Peyer's patch (tissue), 4 donors: ENCODE measurements around the gene LYPLA2. TPM values are rescaled to one million over a fixed set of nuclear protein-coding genes. Genes with fewer than 3 reads are reported as not detected.
A peak's percentile ranks its signal among the peaks of the same experiment; 100 is the strongest.

Source experiments
- DNase-seq, 3 donors: peaks; one replicate each; pipeline ENCODE4 v3.0.0-alpha.2; 2017 to 2019
- H3K27ac ChIP-seq, 4 donors: fragments of 200-600 bp; sonication (generic); one replicate each; pipeline ENCODE4 v1.5.1; 2016 to 2019
- H3K27me3 ChIP-seq, 2 donors: fragments of 200-600 bp; sonication (generic); one replicate each; pipeline ENCODE4 v1.5.1; 2019
- H3K36me3 ChIP-seq, 3 donors: fragments of 200-600 bp; sonication (generic); one replicate each; pipeline ENCODE4 v1.5.1; 2016 to 2019
- H3K4me1 ChIP-seq, 4 donors: fragments of 200-600 bp; sonication (generic); one replicate each; pipeline ENCODE4 v1.5.1; 2016 to 2019
- H3K4me3 ChIP-seq, 4 donors: fragments of 200-600 bp; sonication (generic); 1 replicate in 3 of 4; 2 replicates in 1 of 4; pipeline ENCODE4 v1.5.1; 2016 to 2019; ENCODE audit warnings: mild to moderate bottlenecking in 1 of 4
- H3K9me3 ChIP-seq, 4 donors: fragments of 200-600 bp; sonication (generic); one replicate each; pipeline ENCODE4 v1.5.1; 2016 to 2019; ENCODE audit warnings: mild to moderate bottlenecking in 1 of 4
- POLR2A ChIP-seq, 2 donors: fragments of 450-650 bp; IDR thresholded peaks; one replicate each; pipeline ENCODE4 v1.5.1; 2017; ENCODE audit warnings: antibody characterized with exemption in 2 of 2, mild to moderate bottlenecking in 2 of 2, moderate library complexity in 2 of 2
- total RNA-seq, 4 donors: library from RNA; depleted of rRNA; stranded (reverse); fragments of >200 nt; gene quantifications; one replicate each; pipeline ENCODE4 v1.1.0, GENCODE V29; 2016
- TF ChIP-seq, protein P1 (sequence below), 6 experiments: fragments of 450-650 bp in 4 of 6; fragments of 200-600 bp in 2 of 6; sonication (generic) in 1 of 6; IDR thresholded peaks; one replicate each; pipeline ENCODE4 v1.5.1; 2017 to 2019; ENCODE audit warnings: antibody characterized with exemption in 6 of 6, mild to moderate bottlenecking in 3 of 6, moderate library complexity in 1 of 6

The LYPLA2 gene
- total RNA-seq, result 100 to 1,000 TPM in 2 of 4 donors, 10 to 100 TPM in 2; 47.0 to 117 (median 105) TPM

DNA sequence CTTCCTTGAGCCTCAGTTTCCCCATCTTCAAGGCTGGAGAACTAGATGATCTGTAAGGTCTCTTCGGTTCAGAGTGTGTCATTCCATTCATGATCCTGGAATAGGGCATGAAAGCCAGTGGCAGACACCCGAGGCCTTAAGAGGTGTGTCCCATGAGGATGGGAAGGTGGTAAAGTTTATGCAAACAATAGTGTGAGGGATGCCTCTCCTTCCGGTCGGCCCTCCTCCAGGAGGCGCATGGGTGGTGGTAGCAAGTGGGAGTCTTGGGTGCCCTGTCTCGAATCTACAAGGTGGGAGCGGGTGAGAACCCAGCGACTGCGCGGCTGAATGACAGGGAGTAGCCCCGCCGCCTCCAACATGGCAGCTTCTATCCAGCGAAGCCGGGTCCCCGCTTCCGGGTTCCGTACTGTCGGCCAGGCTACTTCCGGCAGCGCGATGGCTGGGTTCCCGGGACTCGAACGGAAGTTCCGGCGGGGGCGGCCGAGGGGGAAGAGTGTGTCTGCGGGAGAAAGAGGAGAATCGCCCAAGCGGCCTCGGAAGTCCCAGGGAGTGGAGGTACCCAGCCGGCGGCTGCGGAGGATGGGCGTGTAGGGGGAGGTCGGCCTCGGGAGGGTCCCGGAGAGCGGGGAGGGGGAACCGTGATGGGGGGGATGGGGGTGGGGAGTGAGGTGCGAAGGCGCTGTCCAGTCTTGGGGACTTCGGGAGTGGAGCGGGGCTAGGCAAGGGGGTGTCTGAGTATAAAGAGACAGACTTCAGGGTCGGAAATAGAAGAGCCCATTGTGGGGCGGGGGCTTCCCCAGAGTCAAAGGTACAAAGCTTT is at the start of gene LYPLA2:
TSS of gene LYPLA2 (plus strand) at position 450 of the 820 bp plus-strand sequence. CDS start 1,538 bp downstream, outside the sequence.
- peak; percentile 93 to 96 (median 94) for DNase-seq
- TF ChIP-seq, protein P1, sequence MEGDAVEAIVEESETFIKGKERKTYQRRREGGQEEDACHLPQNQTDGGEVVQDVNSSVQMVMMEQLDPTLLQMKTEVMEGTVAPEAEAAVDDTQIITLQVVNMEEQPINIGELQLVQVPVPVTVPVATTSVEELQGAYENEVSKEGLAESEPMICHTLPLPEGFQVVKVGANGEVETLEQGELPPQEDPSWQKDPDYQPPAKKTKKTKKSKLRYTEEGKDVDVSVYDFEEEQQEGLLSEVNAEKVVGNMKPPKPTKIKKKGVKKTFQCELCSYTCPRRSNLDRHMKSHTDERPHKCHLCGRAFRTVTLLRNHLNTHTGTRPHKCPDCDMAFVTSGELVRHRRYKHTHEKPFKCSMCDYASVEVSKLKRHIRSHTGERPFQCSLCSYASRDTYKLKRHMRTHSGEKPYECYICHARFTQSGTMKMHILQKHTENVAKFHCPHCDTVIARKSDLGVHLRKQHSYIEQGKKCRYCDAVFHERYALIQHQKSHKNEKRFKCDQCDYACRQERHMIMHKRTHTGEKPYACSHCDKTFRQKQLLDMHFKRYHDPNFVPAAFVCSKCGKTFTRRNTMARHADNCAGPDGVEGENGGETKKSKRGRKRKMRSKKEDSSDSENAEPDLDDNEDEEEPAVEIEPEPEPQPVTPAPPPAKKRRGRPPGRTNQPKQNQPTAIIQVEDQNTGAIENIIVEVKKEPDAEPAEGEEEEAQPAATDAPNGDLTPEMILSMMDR (IDR thresholded peaks at IDR 0.05), result no peak
- TF ChIP-seq POLR2A (IDR thresholded peaks at IDR 0.05), result no peak

DNA sequence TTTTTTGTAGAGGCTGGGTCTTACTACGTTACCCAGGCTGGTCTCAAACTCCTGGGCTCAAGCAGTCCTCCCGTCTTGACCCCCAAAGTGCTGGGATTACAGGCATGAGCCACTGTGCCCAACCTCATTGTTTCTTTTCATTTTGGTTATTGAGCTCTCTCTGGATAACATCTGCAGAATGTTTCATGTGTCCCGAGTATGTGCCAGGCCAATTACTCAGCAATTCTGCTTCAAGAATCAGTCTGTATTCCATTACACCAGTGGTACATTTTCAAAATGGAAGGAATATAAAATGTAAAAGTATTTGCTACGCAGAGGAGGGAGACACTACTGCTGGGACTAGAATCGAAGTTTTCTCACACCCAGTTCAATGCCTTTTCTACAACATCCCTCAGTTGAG is 49.3 kb upstream of the LYPLA2 start:
- peaks cover 0 to 15% (median 0%) of the 10 kb centered on the region in 4 donors for H3K4me1 ChIP-seq
- no peaks in the 10 kb centered on the region for H3K27me3 ChIP-seq
- TF ChIP-seq, protein P1 (IDR thresholded peaks at IDR 0.05), result no peak
- TF ChIP-seq POLR2A (IDR thresholded peaks at IDR 0.05), result no peak
- H3K27ac ChIP-seq, result no peak overlapping the region
- no peak for DNase-seq
- no peaks in the 10 kb centered on the region for H3K9me3 ChIP-seq
- H3K36me3 ChIP-seq, result peaks cover 0 to 2% (median 0%) of the 10 kb centered on the region in 3 donors
- H3K4me3 ChIP-seq, result no peak overlapping the region

More for the DNA sequence above, at the start of gene LYPLA2:
- Histone ChIP-seq H3K36me3 (peaks cover 0 to 59% (median 3%) of the 10 kb centered on the region in 3 donors), H3K4me1 (peaks cover 5 to 29% (median 10%) of the 10 kb centered on the region in 4 donors), H3K27ac (peak within 1 kb of the TSS; percentile 75 to 86 (median 82)), H3K27me3 (no peaks in the 10 kb centered on the region), H3K9me3 (no peaks in the 10 kb centered on the region), H3K4me3 (peak within 1 kb of the TSS; percentile 62 to 82 (median 74))

DNA sequence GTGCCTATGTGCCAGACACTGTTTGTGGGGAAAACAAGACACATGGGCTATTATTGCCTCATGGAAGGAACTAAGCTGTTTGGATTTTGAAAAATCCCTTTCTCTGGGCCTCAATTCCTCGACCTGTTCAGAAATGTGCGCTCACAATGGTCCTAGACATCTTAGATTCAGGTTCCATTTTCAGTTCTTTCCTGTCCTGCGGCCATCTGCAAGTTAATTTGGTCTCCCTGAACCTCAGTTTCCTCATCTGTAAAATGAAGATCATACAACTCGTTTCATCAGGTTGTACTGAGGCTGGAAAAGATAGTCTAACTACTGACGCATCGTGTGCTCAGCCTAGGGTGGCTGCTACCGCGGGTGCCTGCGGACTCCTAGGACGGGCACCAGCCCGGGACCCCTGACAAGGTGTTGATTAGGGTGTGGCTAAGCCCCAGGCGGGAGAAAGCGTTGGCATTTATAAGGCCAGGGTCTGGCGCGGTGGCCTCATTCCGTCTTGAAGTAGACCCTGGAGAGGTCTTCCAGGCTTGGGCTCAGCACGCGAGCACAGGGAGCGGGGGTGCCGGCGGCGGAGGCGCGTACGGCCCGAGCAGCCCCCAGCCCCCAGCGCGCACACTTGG is 48.2 kb upstream of the LYPLA2 start:
- Histone ChIP-seq H3K27ac (peak overlapping the region; percentile 88 to 97 (median 96)), H3K9me3 (no peaks in the 10 kb centered on the region), H3K36me3 (peaks cover 0 to 5% (median 0%) of the 10 kb centered on the region in 3 donors), H3K27me3 (no peaks in the 10 kb centered on the region), H3K4me3 (peak overlapping the region; percentile 92 to 100 (median 98)), H3K4me1 (peaks cover 0 to 15% (median 0%) of the 10 kb centered on the region in 4 donors)
- no peak for TF ChIP-seq POLR2A (IDR thresholded peaks at IDR 0.05)
- TF ChIP-seq, protein P1 (IDR thresholded peaks at IDR 0.05), result no peak
- DNase-seq, result peak in 1 of 3 donors; percentile 58

DNA sequence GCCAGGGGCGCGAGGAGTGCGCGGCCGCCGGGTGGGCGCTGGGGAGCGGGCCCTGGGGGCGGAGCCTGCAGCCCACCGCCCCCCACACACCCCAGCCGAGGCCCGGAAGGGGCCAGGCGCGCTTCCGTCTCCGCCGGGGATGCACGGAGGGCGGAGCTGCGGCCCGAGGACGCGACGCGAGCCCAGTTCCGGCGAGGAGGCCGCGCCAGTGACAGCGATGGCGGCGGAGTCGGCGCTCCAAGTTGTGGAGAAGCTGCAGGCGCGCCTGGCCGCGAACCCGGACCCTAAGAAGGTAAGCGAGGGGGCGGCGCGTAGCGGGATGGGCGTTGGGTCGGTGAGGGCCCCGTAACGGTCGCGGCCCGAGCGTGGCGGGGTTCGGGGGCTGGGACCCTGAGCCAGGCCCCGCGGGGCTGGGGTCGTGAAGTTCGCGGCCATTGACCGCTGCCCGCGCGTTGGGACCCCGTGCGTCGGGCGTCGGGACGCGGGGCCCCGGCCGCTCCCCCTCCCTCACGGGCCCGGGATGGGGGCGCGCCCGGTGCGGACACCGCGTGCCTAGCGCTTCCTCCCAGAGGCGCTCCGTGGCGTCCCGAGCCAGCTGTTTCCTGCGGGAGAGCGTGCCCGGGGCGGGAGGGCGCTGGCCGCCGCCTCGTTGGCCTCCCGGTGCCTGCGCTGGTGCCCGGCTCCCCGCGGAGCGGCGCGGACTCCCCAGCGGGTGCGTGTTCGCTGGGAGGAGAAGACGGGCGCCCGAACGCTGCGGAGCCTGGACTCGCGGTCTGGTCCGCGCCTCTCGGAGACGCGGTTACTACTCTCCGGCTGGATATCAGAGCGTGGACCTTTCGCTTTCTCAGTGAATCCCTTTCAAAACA is 47.4 kb upstream of the LYPLA2 start, which contains the start of gene ELOA:
TSS of gene ELOA (plus strand) at position 185 of the 866 bp plus-strand sequence. CDS start at position 218, 33 bp downstream.
- Histone ChIP-seq H3K36me3 (peaks cover 0 to 5% (median 0%) of the 10 kb centered on the region in 3 donors), H3K4me3 (peak within 1 kb of the TSS; percentile 92 to 100 (median 98)), H3K27me3 (no peaks in the 10 kb centered on the region), H3K4me1 (peaks cover 0 to 15% (median 0%) of the 10 kb centered on the region in 4 donors), H3K9me3 (no peaks in the 10 kb centered on the region), H3K27ac (peak within 1 kb of the TSS; percentile 88 to 97 (median 96))
- TF ChIP-seq, protein P1 (IDR thresholded peaks at IDR 0.05), result no peak
- peak; percentile 74 to 75 for TF ChIP-seq POLR2A (IDR thresholded peaks at IDR 0.05)
- peak; percentile 76 to 89 (median 86) for DNase-seq

DNA sequence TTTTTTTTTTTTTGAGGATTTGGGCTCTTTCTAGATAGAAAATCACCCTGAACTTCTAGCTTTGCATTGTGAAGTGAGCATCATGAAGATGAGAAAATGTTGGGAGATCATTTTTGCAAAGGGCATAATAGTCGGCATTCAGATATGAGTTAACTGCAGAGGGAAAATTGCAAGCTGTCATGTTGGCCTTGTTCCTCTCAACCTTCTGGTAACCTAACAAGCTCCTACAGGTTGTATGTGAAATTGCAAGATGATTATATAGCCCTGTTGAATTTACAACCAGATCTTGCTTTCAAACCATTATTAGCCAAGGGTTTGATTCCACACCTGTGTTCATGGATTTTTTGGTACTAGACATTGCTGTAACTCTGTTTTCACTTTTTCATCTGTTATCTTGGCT is 45.4 kb upstream of the LYPLA2 start:
- Histone ChIP-seq H3K27ac (no peak overlapping the region), H3K9me3 (no peaks in the 10 kb centered on the region), H3K27me3 (no peaks in the 10 kb centered on the region), H3K4me3 (no peak overlapping the region), H3K36me3 (peaks cover 0 to 12% (median 0%) of the 10 kb centered on the region in 3 donors), H3K4me1 (peaks cover 0 to 15% (median 0%) of the 10 kb centered on the region in 4 donors)
- no peak for TF ChIP-seq POLR2A (IDR thresholded peaks at IDR 0.05)
- TF ChIP-seq, protein P1 (IDR thresholded peaks at IDR 0.05), result peak in 5 of 6 experiments; percentile 20 to 73 (median 63)
- no peak for DNase-seq
